Erythroblast (primary cell): Measurements from ENCODE around the gene OSBPL3.

Source experiments
- GATA1 ChIP-seq: IDR thresholded peaks from 2 replicates; pipeline ENCODE4 v1.6.1; 2011; ENCODE audit warnings: low read depth, mild to moderate bottlenecking, control low read depth, low read length, moderate library complexity
- POLR2A ChIP-seq: IDR thresholded peaks from 2 replicates; pipeline ENCODE4 v1.6.1; 2011; ENCODE audit warnings: mild to moderate bottlenecking, low read length

GRCh38 chr7:24831240-24831639, 148.7 kb downstream of the OSBPL3 start:
- TF ChIP-seq POLR2A, result no peak
- TF ChIP-seq GATA1, result no peak
